Common myeloid progenitor, CD34-positive (primary cell): ENCODE measurements around the gene MAP3K4.
"Not testable (repeated sequence)": the region's sequence is repeated elsewhere in the genome, so short reads cannot be mapped to it uniquely, and the experiment has no call there.

Experiments
- CTCF ChIA-PET: fragments of 350-600 bp; sonication (Branson Sonifier 250); formaldehyde crosslinking; loops from one replicate; lab custom pipeline; 2021; ENCODE audit warnings: antibody characterized with exemption; lab: Charles Lee
- POLR2A ChIA-PET: fragments of 350-600 bp; sonication (Branson Sonifier 250); formaldehyde crosslinking; loops from one replicate; lab custom pipeline; 2021; ENCODE audit warnings: antibody characterized with exemption; lab: Charles Lee
- DNase-seq, 3 donors: peaks; one replicate each; pipeline versions ENCODE4 v3.0.0 to v3.0.0-alpha.2; 2013
- H3K27ac ChIP-seq, 2 experiments: 1 replicate in 1 of 2; 2 replicates in 1 of 2; pipeline ENCODE4 v1.7.0; 2013; ENCODE audit warnings: inconsistent platforms in 2 of 2, low read length in 2 of 2, mild to moderate bottlenecking in 2 of 2, low read depth in 1 of 2, moderate library complexity in 1 of 2; ENCODE audit not compliant: severe bottlenecking in 2 of 2, insufficient read depth in 1 of 2, poor library complexity in 1 of 2
- H3K27me3 ChIP-seq, 5 experiments: replicated peaks in 2 of 5; 1 replicate in 3 of 5; 2 replicates in 2 of 5; pipeline versions ENCODE4 v1.6.1 to v1.7.0; 2013; ENCODE audit warnings: low read length in 4 of 5, mild to moderate bottlenecking in 2 of 5, moderate library complexity in 2 of 5, inconsistent platforms in 1 of 5; ENCODE audit not compliant: insufficient read depth in 5 of 5, control insufficient read depth in 4 of 5
- H3K36me3 ChIP-seq, 4 experiments: 1 replicate in 2 of 4; 2 replicates in 2 of 4; pipeline versions ENCODE4 v1.6.1 to v1.7.0; 2013; ENCODE audit warnings: low read length in 3 of 4, control low read depth in 1 of 4, mild to moderate bottlenecking in 1 of 4; ENCODE audit not compliant: control insufficient read depth in 4 of 4, insufficient read depth in 4 of 4
- H3K4me1 ChIP-seq, 4 experiments: 1 replicate in 3 of 4; 2 replicates in 1 of 4; pipeline versions ENCODE4 v1.6.1 to v1.7.1; 2013; ENCODE audit warnings: low read length in 3 of 4, mild to moderate bottlenecking in 3 of 4, control low read depth in 1 of 4, inconsistent platforms in 1 of 4, moderate library complexity in 1 of 4; ENCODE audit not compliant: control insufficient read depth in 4 of 4, insufficient read depth in 4 of 4; ENCODE audit errors: control extremely low read depth in 1 of 4
- H3K4me3 ChIP-seq, 7 experiments: 1 replicate in 4 of 7; 2 replicates in 3 of 7; pipeline versions ENCODE4 v1.5.1 to v1.7.0; 2013; ENCODE audit warnings: mild to moderate bottlenecking in 7 of 7, low read length in 6 of 7, moderate library complexity in 6 of 7, inconsistent platforms in 2 of 7, low read depth in 2 of 7, control low read depth in 1 of 7; ENCODE audit not compliant: insufficient read depth in 4 of 7, control insufficient read depth in 1 of 7; ENCODE audit errors: extremely low read depth in 1 of 7
- H3K9me3 ChIP-seq, 5 experiments: 1 replicate in 4 of 5; 2 replicates in 1 of 5; pipeline versions ENCODE4 v1.6.1 to v1.7.1; 2013; ENCODE audit warnings: low read length in 4 of 5, mild to moderate bottlenecking in 2 of 5, inconsistent platforms in 1 of 5, low read depth in 1 of 5, moderate library complexity in 1 of 5; ENCODE audit not compliant: control insufficient read depth in 4 of 5, insufficient read depth in 2 of 5; ENCODE audit errors: control extremely low read depth in 1 of 5
- WGBS: methylation state at CpG from one replicate; pipeline ENCODE4 v1.1.5; 2013; ENCODE audit not compliant: insufficient coverage; 5-methylcytosine and 5-hydroxymethylcytosine counted together

The MAP3K4 gene

GRCh38 chr6:160979061-160979708 lies 12.4 kb upstream of the MAP3K4 start:
- Histone ChIP-seq H3K27ac (no peak overlapping the region), H3K4me3 (no peak overlapping the region), H3K36me3 (no peaks in the 10 kb centered on the region), H3K4me1 (no peaks in the 10 kb centered on the region), H3K27me3 (peaks cover 0 to 2% (median 0%) of the 10 kb centered on the region in 5 experiments), H3K9me3 (peaks cover 0 to 16% (median 13%) of the 10 kb centered on the region in 5 experiments)
- ChIA-PET CTCF (interaction anchor here (0.6 to 1.0 kb wide), 2 partner anchors 115 to 879 kb away, joined by 3 read pairs; no protein-coding TSS in a partner anchor), POLR2A (no interaction called here)
- DNase-seq: no peak
- WGBS: 84% methylated on average over 7 of the region's 8 CpGs

GRCh38 chr6:160983377-160983948 lies 8.1 kb upstream of the MAP3K4 start:
- CTCF ChIA-PET, H3K36me3 ChIP-seq, H3K27ac ChIP-seq, DNase-seq, H3K27me3 ChIP-seq, H3K4me3 ChIP-seq, H3K4me1 ChIP-seq, POLR2A ChIA-PET: not testable (repeated sequence)
- H3K9me3 ChIP-seq: peaks cover 0 to 20% (median 13%) of the 10 kb centered on the region in 5 experiments
- WGBS: 100% methylated on average over 1 of the region's 3 CpGs

GRCh38 chr6:160986851-160987250 lies 4.7 kb upstream of the MAP3K4 start:
- no peak overlapping the region for H3K4me3 ChIP-seq
- H3K27ac ChIP-seq: no peak overlapping the region
- no peaks in the 10 kb centered on the region for H3K36me3 ChIP-seq
- POLR2A ChIA-PET: no interaction called here
- WGBS: 91% methylated on average over 3 of the region's 3 CpGs
- DNase-seq: no peak
- peaks cover 0 to 9% (median 5%) of the 10 kb centered on the region in 4 experiments for H3K4me1 ChIP-seq
- CTCF ChIA-PET: interaction anchor here (0.6 kb wide), 1 partner anchor 123 kb away, joined by 3 read pairs; no protein-coding TSS in a partner anchor
- H3K27me3 ChIP-seq: peaks cover 0 to 3% (median 0%) of the 10 kb centered on the region in 5 experiments
- H3K9me3 ChIP-seq: peaks cover 0 to 20% (median 13%) of the 10 kb centered on the region in 5 experiments

GRCh38 chr6:160987265-160987664 lies 4.3 kb upstream of the MAP3K4 start:
- CTCF ChIA-PET: interaction anchor here (0.6 kb wide), 1 partner anchor 122 kb away, joined by 3 read pairs; no protein-coding TSS in a partner anchor
- no peak for DNase-seq
- WGBS: 80% methylated on average over 1 of the region's 3 CpGs
- Histone ChIP-seq H3K4me3 (no peak overlapping the region), H3K4me1 (peaks cover 0 to 9% (median 6%) of the 10 kb centered on the region in 4 experiments), H3K27me3 (peaks cover 0 to 3% (median 0%) of the 10 kb centered on the region in 5 experiments), H3K9me3 (peaks cover 0 to 20% (median 13%) of the 10 kb centered on the region in 5 experiments), H3K36me3 (no peaks in the 10 kb centered on the region), H3K27ac (no peak overlapping the region)
- POLR2A ChIA-PET: no interaction called here

- H3K36me3 ChIP-seq: no peaks in the 10 kb centered on the region
- peak overlapping the region in 1 of 2 experiments; percentile 86 for H3K27ac ChIP-seq
- H3K27me3 ChIP-seq: peaks cover 0 to 3% (median 0%) of the 10 kb centered on the region in 5 experiments
- DNase-seq: peak in 2 of 3 donors; percentile 6 to 14
- H3K4me1 ChIP-seq: peaks cover 7 to 18% (median 13%) of the 10 kb centered on the region in 4 experiments
- CTCF ChIA-PET: interaction anchor here (0.7 kb wide), 2 partner anchors 21 to 379 kb away, joined by 3 read pairs; no protein-coding TSS in a partner anchor
- peaks cover 0 to 6% (median 0%) of the 10 kb centered on the region in 5 experiments for H3K9me3 ChIP-seq
- peak overlapping the region; percentile 79 to 99 (median 93) for H3K4me3 ChIP-seq
- POLR2A ChIA-PET: no interaction called here
- WGBS: 0% methylated on average over 12 of the region's 15 CpGs
Observed at GRCh38 chr6:160990847-160991405, 643 bp upstream of the MAP3K4 start.

- DNase-seq: peak; percentile 59 to 64 (median 63)
- ChIA-PET CTCF (interaction anchor here (0.9 to 2.4 kb wide), 9 partner anchors 10 to 381 kb away, joined by 3 to 16 read pairs (median 4); no protein-coding TSS in a partner anchor), POLR2A (no interaction called here)
- Histone ChIP-seq H3K27me3 (no peaks in the 10 kb centered on the region), H3K9me3 (no peaks in the 10 kb centered on the region), H3K36me3 (no peaks in the 10 kb centered on the region), H3K4me1 (peaks cover 10 to 20% (median 14%) of the 10 kb centered on the region in 4 experiments), H3K4me3 (peak overlapping the region; percentile 79 to 99 (median 93)), H3K27ac (peak overlapping the region; percentile 50 to 79)
- WGBS: 0% methylated on average over 46 of the region's 47 CpGs
Observed at GRCh38 chr6:160992061-160992979, 751 bp downstream of the MAP3K4 start.
